Mesendoderm (in vitro differentiated cells): ENCODE results near the gene CEPT1.

Experiments
- DNase-seq: peaks from one replicate; pipeline ENCODE4 v3.0.0; 2013
- H2AK5ac ChIP-seq: 2 replicates; pipeline ENCODE4 v1.6.1; 2013; ENCODE audit warnings: low read length, inconsistent platforms
- H2BK120ac ChIP-seq: 2 replicates; pipeline ENCODE4 v1.6.1; 2013; ENCODE audit warnings: low read depth, mild to moderate bottlenecking, low read length, moderate library complexity, mixed read lengths
- H2BK15ac ChIP-seq: replicated peaks from 2 replicates; pipeline ENCODE4 v1.6.1; 2013; ENCODE audit warnings: low read depth, mild to moderate bottlenecking, moderate library complexity
- H2BK5ac ChIP-seq: 2 replicates; pipeline ENCODE4 v1.6.1; 2013; ENCODE audit warnings: low read length, inconsistent platforms
- H3K18ac ChIP-seq: 2 replicates; pipeline ENCODE4 v1.6.1; 2013; ENCODE audit warnings: mild to moderate bottlenecking, low read length, mixed read lengths
- H3K23ac ChIP-seq: one replicate; pipeline ENCODE4 v1.6.1; 2013; ENCODE audit warnings: low read length
- H3K27ac ChIP-seq: 2 replicates; pipeline ENCODE4 v1.5.1; 2013; ENCODE audit warnings: low read depth, mild to moderate bottlenecking, inconsistent platforms, low read length, moderate library complexity
- H3K27me3 ChIP-seq: 2 replicates; pipeline ENCODE4 v1.6.1; 2013; ENCODE audit warnings: low read length, control low read depth, mild to moderate bottlenecking, inconsistent platforms; ENCODE audit not compliant: insufficient read depth, poor library complexity
- H3K36me3 ChIP-seq: 2 replicates; pipeline ENCODE4 v1.6.1; 2013; ENCODE audit warnings: low read length, inconsistent platforms; ENCODE audit not compliant: control insufficient read depth, insufficient read depth
- H3K4ac ChIP-seq: one replicate; pipeline ENCODE4 v1.6.1; 2013; ENCODE audit warnings: low read depth, mild to moderate bottlenecking, low read length, moderate library complexity
- H3K4me1 ChIP-seq: 2 replicates; pipeline ENCODE4 v1.6.1; 2013; ENCODE audit warnings: low read depth, low read length, inconsistent platforms; ENCODE audit not compliant: control insufficient read depth
- H3K4me2 ChIP-seq: 2 replicates; pipeline ENCODE4 v1.6.1; 2013; ENCODE audit warnings: low read length
- H3K4me3 ChIP-seq: 2 replicates; pipeline ENCODE4 v1.5.1; 2013; ENCODE audit warnings: mild to moderate bottlenecking, low read length
- H3K56ac ChIP-seq: one replicate; pipeline ENCODE4 v1.6.1; 2013; ENCODE audit warnings: low read length
- H3K79me1 ChIP-seq: 2 replicates; pipeline ENCODE4 v1.6.1; 2013; ENCODE audit warnings: low read length, inconsistent platforms
- H3K79me2 ChIP-seq: 2 replicates; pipeline ENCODE4 v1.6.1; 2013; ENCODE audit warnings: mild to moderate bottlenecking, low read length; ENCODE audit not compliant: control insufficient read depth, insufficient read depth
- H3K9ac ChIP-seq: 2 replicates; pipeline ENCODE4 v1.6.1; 2013; ENCODE audit warnings: low read length, inconsistent platforms
- H4K5ac ChIP-seq: one replicate; pipeline ENCODE4 v1.6.1; 2013; ENCODE audit warnings: low read length
- H4K8ac ChIP-seq: one replicate; pipeline ENCODE4 v1.6.1; 2013; ENCODE audit warnings: low read depth, mild to moderate bottlenecking, control low read depth, low read length, moderate library complexity
- WGBS: extraction: QIAGEN DNeasy Blood & Tissue Kit; methylation state at CpG from one replicate; pipeline ENCODE4 v1.1.7; 2013; ENCODE audit warnings: low lambda C conversion rate, missing lambda C conversion rate; ENCODE audit not compliant: insufficient coverage; ENCODE audit errors: extremely low coverage; 5-methylcytosine and 5-hydroxymethylcytosine counted together

CEPT1 gene

GRCh38 chr1:111211921-111212320, 71.9 kb downstream of the CEPT1 start:
- no peak overlapping the region for H3K56ac ChIP-seq
- WGBS = no CpG with 5 or more reads among the region's 1 CpG
- no peak overlapping the region for H3K9ac ChIP-seq
- H3K4me3 ChIP-seq = no peak overlapping the region
- no peak overlapping the region for H3K18ac ChIP-seq
- no peak overlapping the region for H2AK5ac ChIP-seq
- H3K79me1 ChIP-seq = no peaks in the 10 kb centered on the region
- H3K79me2 ChIP-seq = no peaks in the 10 kb centered on the region
- H3K4me1 ChIP-seq = peaks cover 11% of the 10 kb centered on the region
- H2BK120ac ChIP-seq = no peak overlapping the region
- DNase-seq = no peak
- no peak overlapping the region for H4K5ac ChIP-seq
- no peak overlapping the region for H4K8ac ChIP-seq
- H3K4ac ChIP-seq = no peak overlapping the region
- H3K27ac ChIP-seq = no peak overlapping the region
- no peak overlapping the region for H3K23ac ChIP-seq
- H3K4me2 ChIP-seq = no peak overlapping the region
- H2BK5ac ChIP-seq = no peak overlapping the region
- no peak overlapping the region for H2BK15ac ChIP-seq
- no peaks in the 10 kb centered on the region for H3K27me3 ChIP-seq
- no peaks in the 10 kb centered on the region for H3K36me3 ChIP-seq

GRCh38 chr1:111212634-111213335, 72.8 kb downstream of the CEPT1 start:
- Histone ChIP-seq H3K4me3 (no peak overlapping the region), H3K27ac (peak overlapping the region; percentile 75), H3K9ac (peak overlapping the region; percentile 17), H3K56ac (peak overlapping the region; percentile 61), H3K27me3 (no peaks in the 10 kb centered on the region), H3K36me3 (no peaks in the 10 kb centered on the region), H4K8ac (no peak overlapping the region), H3K79me2 (no peaks in the 10 kb centered on the region), H2AK5ac (peak overlapping the region; percentile 83), H3K4me1 (peaks cover 11% of the 10 kb centered on the region), H3K4ac (peak overlapping the region; percentile 44), H2BK5ac (peak overlapping the region; percentile 74), H3K4me2 (no peak overlapping the region), H3K79me1 (no peaks in the 10 kb centered on the region), H3K23ac (no peak overlapping the region), H4K5ac (no peak overlapping the region), H3K18ac (peak overlapping the region; percentile 42), H2BK120ac (no peak overlapping the region), H2BK15ac (no peak overlapping the region)
- peak; percentile 44 for DNase-seq
- no CpG with 5 or more reads among the region's 5 CpGs for WGBS

- no peak overlapping the region for H3K4ac ChIP-seq
- no peak for DNase-seq
Measured at GRCh38 chr1:111213412-111213811, 73.4 kb downstream of the CEPT1 start.

GRCh38 chr1:111214074-111214801, 74.2 kb downstream of the CEPT1 start:
- no peak overlapping the region for H3K4me2 ChIP-seq
- no peak overlapping the region for H3K4me3 ChIP-seq
- H3K36me3 ChIP-seq = no peaks in the 10 kb centered on the region
- peak overlapping the region; percentile 2 for H3K56ac ChIP-seq
- H3K4ac ChIP-seq = peak overlapping the region; percentile 70
- H3K4me1 ChIP-seq = peaks cover 11% of the 10 kb centered on the region
- H3K18ac ChIP-seq = peak overlapping the region; percentile 85
- H3K27ac ChIP-seq = no peak overlapping the region
- no CpG with 5 or more reads among the region's 6 CpGs for WGBS
- no peak for DNase-seq
- H4K8ac ChIP-seq = no peak overlapping the region
- H2BK120ac ChIP-seq = peak overlapping the region; percentile 93
- H3K79me1 ChIP-seq = no peaks in the 10 kb centered on the region
- H3K9ac ChIP-seq = no peak overlapping the region
- H3K79me2 ChIP-seq = no peaks in the 10 kb centered on the region
- no peak overlapping the region for H2BK15ac ChIP-seq
- H2AK5ac ChIP-seq = no peak overlapping the region
- H4K5ac ChIP-seq = no peak overlapping the region
- peak overlapping the region; percentile 68 for H2BK5ac ChIP-seq
- H3K23ac ChIP-seq = no peak overlapping the region
- no peaks in the 10 kb centered on the region for H3K27me3 ChIP-seq

More at GRCh38 chr1:111213412-111213811, 73.4 kb downstream of the CEPT1 start:
- no peaks in the 10 kb centered on the region for H3K36me3 ChIP-seq
- no peak overlapping the region for H3K4me3 ChIP-seq
- H3K4me1 ChIP-seq = peaks cover 11% of the 10 kb centered on the region
- WGBS = no CpG with 5 or more reads among the region's 6 CpGs
- H3K23ac ChIP-seq = no peak overlapping the region
- H2BK5ac ChIP-seq = peak overlapping the region; percentile 6
- H3K4me2 ChIP-seq = no peak overlapping the region
- H2AK5ac ChIP-seq = no peak overlapping the region
- H3K18ac ChIP-seq = peak overlapping the region; percentile 85
- peak overlapping the region; percentile 35 for H3K56ac ChIP-seq
- H2BK15ac ChIP-seq = no peak overlapping the region
- peak overlapping the region; percentile 93 for H2BK120ac ChIP-seq
- H3K27ac ChIP-seq = peak overlapping the region; percentile 75
- no peaks in the 10 kb centered on the region for H3K27me3 ChIP-seq
- H3K79me2 ChIP-seq = no peaks in the 10 kb centered on the region
- no peaks in the 10 kb centered on the region for H3K79me1 ChIP-seq
- no peak overlapping the region for H4K5ac ChIP-seq
- H3K9ac ChIP-seq = no peak overlapping the region
- no peak overlapping the region for H4K8ac ChIP-seq

GRCh38 chr1:111214884-111215283, 74.9 kb downstream of the CEPT1 start:
- Histone ChIP-seq H3K56ac (peak overlapping the region; percentile 6), H3K27ac (peak overlapping the region; percentile 46), H4K5ac (no peak overlapping the region), H2AK5ac (no peak overlapping the region), H3K4me3 (no peak overlapping the region), H4K8ac (no peak overlapping the region), H3K79me1 (no peaks in the 10 kb centered on the region), H3K18ac (peak overlapping the region; percentile 99), H3K4me1 (peaks cover 11% of the 10 kb centered on the region), H3K79me2 (no peaks in the 10 kb centered on the region), H3K4ac (peak overlapping the region; percentile 98), H3K4me2 (no peak overlapping the region), H3K23ac (no peak overlapping the region), H2BK5ac (peak overlapping the region; percentile 29), H3K36me3 (no peaks in the 10 kb centered on the region), H3K27me3 (no peaks in the 10 kb centered on the region), H2BK120ac (peak overlapping the region; percentile 93), H3K9ac (no peak overlapping the region), H2BK15ac (no peak overlapping the region)
- DNase-seq = no peak
- no CpG with 5 or more reads among the region's 7 CpGs for WGBS
